Hindlimb muscle (tissue), 1 donor: ENCODE measurements around the gene FOXB1. TPM values are rescaled to one million over a fixed set of nuclear protein-coding genes. Genes with fewer than 3 reads are reported as not detected.

Experiments used
- DNase-seq: peaks from one replicate; pipeline ENCODE4 v3.0.0-alpha.2; 2013
- polyA plus RNA-seq: library from polyadenylated mRNA; unstranded; fragments of 120-200 nt; gene quantifications from one replicate; pipeline ENCODE4 v1.2.1, GENCODE V29; 2013; ENCODE audit not compliant: insufficient read length

FOXB1 gene
- polyA plus RNA-seq, 1 donor, result not detected

- DNase-seq, result no peak
Observed at GRCh38 chr15:59999612-60000112, 4.4 kb upstream of the FOXB1 start.

- DNase-seq, result no peak
Observed at GRCh38 chr15:60000113-60000823, 3.8 kb upstream of the FOXB1 start.

GRCh38 chr15:60000824-60001609, 3.1 kb upstream of the FOXB1 start:
- DNase-seq, result no peak

- no peak for DNase-seq
Observed at GRCh38 chr15:60001610-60002527, 2.2 kb upstream of the FOXB1 start.

GRCh38 chr15:60002528-60003218, 1.4 kb upstream of the FOXB1 start:
- no peak for DNase-seq

GRCh38 chr15:60003243-60004008, 685 bp upstream of the FOXB1 start:
- DNase-seq, result no peak

- no peak for DNase-seq
Observed at GRCh38 chr15:60004846-60005351, 788 bp downstream of the FOXB1 start.

GRCh38 chr15:60005352-60006202, 1.5 kb downstream of the FOXB1 start:
- DNase-seq, result no peak

- no peak for DNase-seq
Observed at GRCh38 chr15:60006203-60006862, 2.2 kb downstream of the FOXB1 start.

- no peak for DNase-seq
Observed at GRCh38 chr15:60006873-60007272, 2.8 kb downstream of the FOXB1 start.

GRCh38 chr15:60009124-60009960, 5.2 kb downstream of the FOXB1 start:
- no peak for DNase-seq

- no peak for DNase-seq
Observed at GRCh38 chr15:60009980-60010732, 6.0 kb downstream of the FOXB1 start.

GRCh38 chr15:60010858-60011257, 6.7 kb downstream of the FOXB1 start:
- no peak for DNase-seq

GRCh38 chr15:60012695-60013094, 8.6 kb downstream of the FOXB1 start:
- DNase-seq, result no peak

GRCh38 chr15:60017538-60018520, 13.7 kb downstream of the FOXB1 start:
- no peak for DNase-seq

GRCh38 chr15:60020736-60021135, 16.6 kb downstream of the FOXB1 start:
- no peak for DNase-seq
